Gastroesophageal sphincter (tissue), 4 donors: ENCODE results near the gene SNX8. TPM values are rescaled to one million over a fixed set of nuclear protein-coding genes. Genes with fewer than 3 reads are reported as not detected.

Experiments
- ATAC-seq: fragments of 150-250 bp; one replicate; pipeline ENCODE4 v1.9.1; 2016; ENCODE audit warnings: mild to moderate bottlenecking, moderate library complexity
- H3K27ac ChIP-seq, 4 donors: fragments of 200-600 bp; sonication (generic) in 3 of 4; 1 replicate in 3 of 4; 2 replicates in 1 of 4; pipeline ENCODE4 v1.5.1; 2016 to 2019
- H3K27me3 ChIP-seq: fragments of 200-600 bp; sonication (generic); one replicate; pipeline ENCODE4 v1.5.1; 2019
- H3K36me3 ChIP-seq, 2 donors: fragments of 200-600 bp; sonication (generic); one replicate each; pipeline ENCODE4 v1.5.1; 2019; ENCODE audit warnings: control low read depth in 1 of 2
- H3K4me1 ChIP-seq, 3 donors: fragments of 200-600 bp; sonication (generic); 1 replicate in 2 of 3; 2 replicates in 1 of 3; pipeline ENCODE4 v1.5.1; 2016 to 2019; ENCODE audit warnings: control low read depth in 2 of 3
- H3K4me3 ChIP-seq, 2 donors: fragments of 200-600 bp; sonication (generic); one replicate each; pipeline ENCODE4 v1.5.1; 2019; ENCODE audit warnings: mild to moderate bottlenecking in 1 of 2, moderate library complexity in 1 of 2
- H3K9me3 ChIP-seq, 3 donors: fragments of 200-600 bp; sonication (generic); one replicate each; pipeline ENCODE4 v1.5.1; 2017 to 2019; ENCODE audit warnings: control low read depth in 2 of 3
- CTCF ChIP-seq, 4 experiments: fragments of 200-600 bp in 2 of 4; fragments of 450-650 bp in 2 of 4; sonication (generic) in 1 of 4; IDR thresholded peaks; one replicate each; pipeline ENCODE4 v1.5.1; 2017 to 2019; ENCODE audit warnings: antibody characterized with exemption in 4 of 4, mild to moderate bottlenecking in 2 of 4, moderate library complexity in 2 of 4
- EP300 ChIP-seq: sonication (generic); formaldehyde crosslinking; IDR thresholded peaks from one replicate; pipeline ENCODE4 v1.6.1; 2017; ENCODE audit warnings: antibody characterized with exemption, mild to moderate bottlenecking
- POLR2A ChIP-seq, 2 donors: fragments of 450-650 bp; IDR thresholded peaks; one replicate each; pipeline ENCODE4 v1.6.1; 2017; ENCODE audit warnings: antibody characterized with exemption in 2 of 2, mild to moderate bottlenecking in 2 of 2, moderate library complexity in 1 of 2
- POLR2AphosphoS5 ChIP-seq: sonication (generic); formaldehyde crosslinking; IDR thresholded peaks from one replicate; pipeline ENCODE4 v1.6.1; 2017; ENCODE audit warnings: antibody characterized with exemption
- WGBS, 2 donors: methylation state at CpG; one replicate each; pipeline ENCODE4 v1.1.5; 2018; ENCODE audit warnings: low coverage in 1 of 2; 5-methylcytosine and 5-hydroxymethylcytosine counted together
- total RNA-seq, 4 donors: library from RNA; depleted of rRNA; stranded (reverse); fragments of >200 nt; gene quantifications; one replicate each; pipeline ENCODE4 v1.1.0, GENCODE V29; 2016

SNX8 gene
- total RNA-seq, 4 donors from 2014 or later, result 8.7 to 17.8 (median 9.8) TPM

- Histone ChIP-seq H3K4me3 (no peak overlapping the region), H3K4me1 (no peaks in the 10 kb centered on the region), H3K27me3 (no peaks in the 10 kb centered on the region), H3K27ac (no peak overlapping the region), H3K9me3 (no peaks in the 10 kb centered on the region), H3K36me3 (peaks cover 0 to 100% of the 10 kb centered on the region in 2 donors)
- WGBS, 2 donors, result 97% methylated on average over 11 of the region's 22 CpGs; no CpG with 5 or more reads in 1 of the 2 donors
- TF ChIP-seq CTCF (IDR thresholded peaks at IDR 0.05), result no peak
- TF ChIP-seq POLR2AphosphoS5, result no peak
- no peak for TF ChIP-seq EP300
- no peak for TF ChIP-seq POLR2A (IDR thresholded peaks at IDR 0.05)
- no peak for ATAC-seq
Observed at GRCh38 chr7:2222516-2222915, 91.7 kb downstream of the SNX8 start.

- no peaks in the 10 kb centered on the region for H3K4me1 ChIP-seq
- ATAC-seq, result no peak
- no peaks in the 10 kb centered on the region for H3K27me3 ChIP-seq
- TF ChIP-seq EP300 (no peak), POLR2AphosphoS5 (no peak), CTCF (IDR thresholded peaks at IDR 0.05) (no peak), POLR2A (IDR thresholded peaks at IDR 0.05) (no peak)
- no peak overlapping the region for H3K27ac ChIP-seq
- 91% methylated on average over 7 of the region's 17 CpGs; no CpG with 5 or more reads in 1 of the 2 donors for WGBS, 2 donors
- peaks cover 0 to 100% of the 10 kb centered on the region in 2 donors for H3K36me3 ChIP-seq
- no peak overlapping the region for H3K4me3 ChIP-seq
- H3K9me3 ChIP-seq, result no peaks in the 10 kb centered on the region
Observed at GRCh38 chr7:2220954-2221353, 93.3 kb downstream of the SNX8 start.

GRCh38 chr7:2220506-2220905 is 93.7 kb downstream of the SNX8 start:
- no peaks in the 10 kb centered on the region for H3K27me3 ChIP-seq
- H3K4me3 ChIP-seq, result no peak overlapping the region
- no peaks in the 10 kb centered on the region for H3K4me1 ChIP-seq
- WGBS, 2 donors, result 80 to 90% methylated on average over 3 to 7 of the region's 16 CpGs
- ATAC-seq, result no peak
- H3K27ac ChIP-seq, result no peak overlapping the region
- no peak for TF ChIP-seq EP300
- no peak for TF ChIP-seq POLR2AphosphoS5
- no peak for TF ChIP-seq POLR2A (IDR thresholded peaks at IDR 0.05)
- no peak for TF ChIP-seq CTCF (IDR thresholded peaks at IDR 0.05)
- no peaks in the 10 kb centered on the region for H3K9me3 ChIP-seq
- peaks cover 0 to 100% of the 10 kb centered on the region in 2 donors for H3K36me3 ChIP-seq

GRCh38 chr7:2220030-2220429 is 94.2 kb downstream of the SNX8 start:
- H3K27ac ChIP-seq, result no peak overlapping the region
- no peaks in the 10 kb centered on the region for H3K27me3 ChIP-seq
- H3K4me1 ChIP-seq, result no peaks in the 10 kb centered on the region
- ATAC-seq, result no peak
- H3K9me3 ChIP-seq, result no peaks in the 10 kb centered on the region
- TF ChIP-seq EP300 (no peak), CTCF (IDR thresholded peaks at IDR 0.05) (no peak)
- H3K36me3 ChIP-seq, result peaks cover 0 to 100% of the 10 kb centered on the region in 2 donors
- no CpG with 5 or more reads among the region's 19 CpGs for WGBS, 2 donors
- H3K4me3 ChIP-seq, result no peak overlapping the region

GRCh38 chr7:2219606-2220005 is 94.6 kb downstream of the SNX8 start:
- Histone ChIP-seq H3K27me3 (no peaks in the 10 kb centered on the region), H3K27ac (no peak overlapping the region), H3K4me3 (no peak overlapping the region), H3K4me1 (no peaks in the 10 kb centered on the region), H3K9me3 (no peaks in the 10 kb centered on the region), H3K36me3 (peaks cover 0 to 100% of the 10 kb centered on the region in 2 donors)
- TF ChIP-seq POLR2AphosphoS5 (no peak), POLR2A (IDR thresholded peaks at IDR 0.05) (no peak), EP300 (no peak), CTCF (IDR thresholded peaks at IDR 0.05) (no peak)
- 94 to 100% methylated on average over 1 to 4 of the region's 8 CpGs for WGBS, 2 donors
- ATAC-seq, result no peak
